MM.1S (cell line): ENCODE measurements around the gene FHL5.

Experiments
- DNase-seq: peaks from one replicate; pipeline ENCODE4 v3.0.0-alpha.2; 2015
- H2AFZ ChIP-seq: fragments of 300-600 bp; sonication (generic); 2 replicates; pipeline ENCODE4 v1.6.0; 2016; ENCODE audit warnings: antibody characterized with exemption, low read length
- H3F3A ChIP-seq: fragments of 300-600 bp; sonication (generic); 2 replicates; pipeline ENCODE4 v1.6.1; 2016; ENCODE audit warnings: mild to moderate bottlenecking, antibody characterized with exemption, low read length, moderate library complexity, mixed read lengths; ENCODE audit not compliant: insufficient read depth
- H3K27ac ChIP-seq: fragments of 300-600 bp; sonication (generic); 2 replicates; pipeline ENCODE4 v1.5.1; 2016; ENCODE audit warnings: mild to moderate bottlenecking, low read length
- H3K27me3 ChIP-seq: fragments of 300-600 bp; sonication (generic); replicated peaks from 2 replicates; pipeline ENCODE4 v1.6.0; 2016; ENCODE audit warnings: low read length; ENCODE audit not compliant: insufficient read depth
- H3K36me3 ChIP-seq: fragments of 300-600 bp; sonication (generic); replicated peaks from 2 replicates; pipeline ENCODE4 v1.6.1; 2016; ENCODE audit warnings: mild to moderate bottlenecking, low read length, mixed read lengths; ENCODE audit not compliant: insufficient read depth
- H3K4me1 ChIP-seq: fragments of 300-600 bp; sonication (generic); 2 replicates; pipeline ENCODE4 v1.6.1; 2016; ENCODE audit warnings: low read length, mixed read lengths
- H3K4me2 ChIP-seq: fragments of 300-600 bp; sonication (generic); 2 replicates; pipeline ENCODE4 v1.6.0; 2016; ENCODE audit warnings: low read depth, low read length
- H3K4me3 ChIP-seq: fragments of 300-600 bp; sonication (generic); 2 replicates; pipeline ENCODE4 v1.5.1; 2016; ENCODE audit warnings: low read length, mixed read lengths
- H3K79me2 ChIP-seq: fragments of 300-600 bp; sonication (generic); 2 replicates; pipeline ENCODE4 v1.6.1; 2016; ENCODE audit warnings: mixed run types, low read length, mixed read lengths
- H3K9ac ChIP-seq: fragments of 300-600 bp; sonication (generic); 2 replicates; pipeline ENCODE4 v1.6.1; 2016; ENCODE audit warnings: low read length, mixed read lengths
- H3K9me2 ChIP-seq: fragments of 300-600 bp; sonication (generic); replicated peaks from 2 replicates; pipeline ENCODE4 v1.6.1; 2016; ENCODE audit warnings: mild to moderate bottlenecking, low read length, mixed read lengths; ENCODE audit not compliant: insufficient read depth
- H3K9me3 ChIP-seq: fragments of 300-600 bp; sonication (generic); replicated peaks from 2 replicates; pipeline ENCODE4 v1.6.1; 2016; ENCODE audit warnings: mild to moderate bottlenecking, low read length, mixed read lengths; ENCODE audit not compliant: insufficient read depth
- H4K20me1 ChIP-seq: fragments of 300-600 bp; sonication (generic); 2 replicates; pipeline ENCODE4 v1.6.1; 2016; ENCODE audit warnings: mild to moderate bottlenecking, low read length, moderate library complexity, mixed read lengths; ENCODE audit not compliant: insufficient read depth
- CTCF ChIP-seq: fragments of 300-600 bp; sonication (generic); IDR thresholded peaks from 2 replicates; pipeline ENCODE4 v1.5.1; 2016; ENCODE audit warnings: antibody characterized with exemption, low read length, mixed read lengths
- EZH2 ChIP-seq: fragments of 300-600 bp; sonication (generic); optimal IDR thresholded peaks from 2 replicates; pipeline ENCODE3; 2017; ENCODE audit warnings: low read depth, mild to moderate bottlenecking, antibody characterized with exemption, low read length, mixed read lengths
- EZH2phosphoT487 ChIP-seq: fragments of 300-600 bp; sonication (generic); IDR thresholded peaks from 2 replicates; pipeline ENCODE4 v1.6.1; 2018; ENCODE audit warnings: antibody characterized with exemption, low read length

The FHL5 gene

GRCh38 chr6:96610019-96610418 lies 47.1 kb downstream of the FHL5 start:
- H3K9me3 ChIP-seq, result no peaks in the 10 kb centered on the region
- H3K27ac ChIP-seq, result no peak overlapping the region
- H3K4me1 ChIP-seq, result peaks cover 34% of the 10 kb centered on the region
- peak overlapping the region; percentile 42; the same call in 1 of the 2 replicates for H3K4me2 ChIP-seq
- H3K4me3 ChIP-seq, result no peak overlapping the region
- TF ChIP-seq EZH2phosphoT487 (no peak), EZH2 (no peak), CTCF (no peak)
- H3F3A ChIP-seq, result peaks cover 7% of the 10 kb centered on the region; the same call in 1 of the 2 replicates
- no peaks in the 10 kb centered on the region for H3K27me3 ChIP-seq
- DNase-seq, result no peak
- no peak overlapping the region for H2AFZ ChIP-seq
- H4K20me1 ChIP-seq, result no peaks in the 10 kb centered on the region
- H3K36me3 ChIP-seq, result no peaks in the 10 kb centered on the region
- H3K9ac ChIP-seq, result no peak overlapping the region
- H3K9me2 ChIP-seq, result no peaks in the 10 kb centered on the region; the same call in 1 of the 2 replicates
- no peaks in the 10 kb centered on the region for H3K79me2 ChIP-seq

DNA sequence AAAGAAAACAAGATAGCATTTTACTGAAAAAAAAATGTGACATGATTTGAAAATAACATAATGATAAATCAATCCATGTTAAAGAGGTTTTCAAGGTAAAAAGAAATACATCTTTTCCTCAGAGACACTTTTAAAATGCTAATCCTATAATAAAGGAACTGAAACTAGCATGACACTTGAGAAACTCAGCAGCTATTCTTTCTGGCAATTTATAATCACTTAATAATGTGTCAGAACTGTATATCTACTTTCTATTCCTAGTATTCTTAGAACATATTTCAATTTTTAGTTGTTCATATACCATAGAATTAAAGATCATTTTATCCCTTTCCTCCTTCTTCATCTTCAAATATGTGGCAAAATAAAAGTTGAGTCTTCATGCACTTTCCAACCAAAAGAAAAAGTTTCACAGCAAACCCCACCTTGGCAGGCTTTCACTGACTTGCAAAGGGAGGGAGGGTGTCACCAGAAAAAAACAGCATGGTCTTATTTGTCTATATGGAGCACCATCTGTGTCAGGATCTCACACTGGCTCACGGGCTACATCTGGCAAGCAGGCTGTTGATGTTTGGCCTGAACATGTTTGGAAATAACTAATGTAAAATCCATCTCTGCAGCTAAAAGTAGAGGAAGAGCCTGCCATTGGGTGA lies 48.5 kb downstream of the FHL5 start:
- TF ChIP-seq EZH2phosphoT487, result no peak
- no peak for TF ChIP-seq EZH2
- TF ChIP-seq CTCF, result no peak
- Histone ChIP-seq H3K27ac (peak overlapping the region; percentile 40; the same call in 1 of the 2 replicates), H3K4me3 (no peak overlapping the region), H3K9me3 (no peaks in the 10 kb centered on the region), H3K36me3 (no peaks in the 10 kb centered on the region), H3F3A (peaks cover 7% of the 10 kb centered on the region; the same call in 1 of the 2 replicates), H3K79me2 (no peaks in the 10 kb centered on the region), H2AFZ (no peak overlapping the region), H4K20me1 (no peaks in the 10 kb centered on the region), H3K4me2 (peak overlapping the region; percentile 42; the same call in 1 of the 2 replicates), H3K9me2 (no peaks in the 10 kb centered on the region), H3K9ac (no peak overlapping the region), H3K4me1 (peaks cover 34% of the 10 kb centered on the region), H3K27me3 (no peaks in the 10 kb centered on the region)
- DNase-seq, result peak; percentile 53

DNA sequence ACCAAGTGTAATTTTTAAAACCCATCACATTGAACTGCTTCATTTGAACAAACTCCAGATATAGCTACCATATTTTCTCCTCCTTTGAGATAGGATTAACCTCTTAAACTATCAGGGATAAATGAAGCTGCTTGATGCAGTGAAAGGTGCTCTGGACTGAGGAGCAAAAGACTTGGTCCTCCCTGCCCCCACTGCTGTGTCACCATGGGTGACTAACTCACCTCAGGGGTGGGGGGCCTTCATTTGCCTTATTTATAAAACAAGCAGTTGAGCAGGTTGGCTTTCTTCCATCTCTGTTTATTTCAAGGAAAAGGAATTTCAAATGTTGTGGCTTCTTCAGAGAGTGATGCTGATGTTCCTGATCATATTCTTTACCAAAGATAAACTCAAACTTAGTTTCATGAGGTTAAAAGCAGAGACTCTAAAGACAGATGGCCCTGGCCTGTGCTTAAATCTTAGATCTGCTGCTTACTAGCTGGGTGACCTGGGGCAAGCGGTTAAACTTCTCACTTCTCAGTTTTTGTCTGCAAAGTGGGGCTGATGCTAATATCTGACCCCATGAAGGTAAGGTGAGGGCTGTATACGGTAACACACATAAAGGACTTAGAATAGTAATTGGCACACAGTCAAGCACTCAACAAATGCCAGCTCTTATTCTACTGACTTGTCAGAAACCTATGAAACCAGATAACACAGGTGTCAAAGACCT lies 50.5 kb downstream of the FHL5 start:
- Histone ChIP-seq H3K9me3 (no peaks in the 10 kb centered on the region), H3K4me1 (peaks cover 34% of the 10 kb centered on the region), H3K4me2 (no peak overlapping the region), H2AFZ (no peak overlapping the region), H3K36me3 (no peaks in the 10 kb centered on the region), H3K27ac (no peak overlapping the region), H3K27me3 (no peaks in the 10 kb centered on the region), H3K9me2 (no peaks in the 10 kb centered on the region), H3K9ac (no peak overlapping the region), H3K4me3 (no peak overlapping the region), H3K79me2 (no peaks in the 10 kb centered on the region), H4K20me1 (no peaks in the 10 kb centered on the region), H3F3A (peaks cover 7% of the 10 kb centered on the region; the same call in 1 of the 2 replicates)
- DNase-seq, result no peak
- no peak for TF ChIP-seq CTCF
- TF ChIP-seq EZH2phosphoT487, result no peak
- TF ChIP-seq EZH2, result no peak
